Activated CD8-positive, alpha-beta memory T cell treated with anti-CD3 and anti-CD28 coated beads, Interleukin-2, amount 50 U/mL, for 1 hour (primary cell): ENCODE data around the gene ARSD.
"Not testable (repeated sequence)": the region's sequence is repeated elsewhere in the genome, so short reads cannot be mapped to it uniquely, and the experiment has no call there.

ENCODE experiments used
- DNase-seq: peaks from one replicate; pipeline ENCODE4 v3.0.0-alpha.2; 2020; ENCODE audit errors: extremely low read depth

The ARSD gene

GRCh38 chrX:2892816-2893215 lies 36.3 kb downstream of the ARSD start:
- no peak for DNase-seq

DNA sequence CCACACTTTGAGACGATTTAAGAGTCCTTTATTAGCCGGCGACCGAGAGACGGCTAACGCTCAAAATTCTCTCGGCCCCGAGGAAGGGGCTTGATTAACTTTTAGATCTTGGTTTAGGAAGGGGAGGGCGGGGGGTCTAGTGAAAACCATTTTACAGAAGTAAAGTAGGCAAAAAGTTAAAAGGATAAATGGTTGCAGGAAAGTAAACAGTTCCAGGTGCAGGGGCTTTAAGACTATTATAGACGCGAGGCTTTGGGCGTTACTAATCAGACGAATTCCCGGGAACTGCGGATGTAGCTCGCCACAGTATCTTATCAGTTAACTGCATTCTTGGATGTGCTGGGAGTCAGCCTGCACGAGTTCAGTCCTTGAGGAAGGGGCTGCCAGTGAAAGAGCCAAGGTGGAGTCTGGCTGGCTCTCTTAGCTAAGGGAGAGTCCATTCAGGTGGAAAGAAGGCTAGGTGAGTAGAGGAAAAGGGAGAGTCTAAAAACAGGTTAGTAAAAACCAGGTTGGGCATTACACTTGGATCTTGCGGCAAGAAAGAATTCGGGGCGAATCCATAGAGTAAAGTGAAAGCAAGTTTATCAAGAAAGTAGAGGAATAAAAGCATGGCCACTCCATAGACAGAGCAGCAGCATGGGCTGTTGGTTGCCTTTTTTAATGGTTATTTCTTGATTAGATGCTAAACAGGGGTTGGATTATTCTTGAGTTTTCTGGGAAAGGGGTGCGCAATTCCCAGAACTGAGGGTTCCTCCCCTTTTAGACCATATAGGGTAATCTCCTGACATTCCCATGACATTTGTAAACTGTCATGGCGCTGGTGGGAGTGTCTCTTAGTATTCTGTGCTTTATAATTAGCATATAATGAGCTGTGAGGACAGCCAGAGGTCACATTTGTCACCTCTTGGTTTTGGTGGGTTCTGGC lies 38.3 kb downstream of the ARSD start:
- DNase-seq = not testable (repeated sequence)

DNA sequence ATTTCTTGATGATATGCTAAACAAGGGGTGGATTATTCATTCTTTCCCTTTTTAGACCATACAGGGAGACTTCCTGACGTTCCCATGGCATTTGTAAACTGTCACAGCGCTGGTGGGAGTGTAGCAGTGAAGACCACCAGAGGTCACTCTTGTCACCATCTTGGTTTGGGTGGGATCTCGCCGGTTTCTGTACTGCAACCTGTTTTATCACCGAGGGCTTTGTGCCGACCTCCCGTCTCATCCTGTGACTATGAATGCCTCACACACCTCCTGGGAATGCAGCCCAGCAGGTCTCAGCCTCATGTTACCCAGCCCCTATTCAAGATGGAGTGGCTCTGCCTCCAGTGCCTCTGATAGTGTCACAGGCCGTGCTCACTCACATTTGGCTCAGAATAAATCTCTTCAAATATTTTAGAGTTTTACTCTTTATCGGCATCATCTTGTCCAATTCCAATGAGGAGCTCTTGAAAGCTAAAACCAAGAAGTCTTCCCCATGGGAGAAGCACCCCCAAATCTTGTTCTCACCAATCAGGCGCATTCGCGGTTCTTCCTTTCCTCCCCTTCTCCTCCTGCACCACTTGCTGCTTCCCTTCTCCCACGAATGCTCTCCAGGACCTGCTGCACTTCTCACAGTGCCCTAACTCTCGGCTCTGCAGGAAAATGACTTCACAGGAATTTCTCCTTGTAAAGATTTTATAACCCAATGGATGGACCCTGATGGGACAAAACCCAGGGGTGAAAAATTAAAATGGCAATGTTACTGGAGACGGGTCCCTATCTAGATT lies 39.2 kb downstream of the ARSD start:
- DNase-seq = not testable (repeated sequence)

DNA sequence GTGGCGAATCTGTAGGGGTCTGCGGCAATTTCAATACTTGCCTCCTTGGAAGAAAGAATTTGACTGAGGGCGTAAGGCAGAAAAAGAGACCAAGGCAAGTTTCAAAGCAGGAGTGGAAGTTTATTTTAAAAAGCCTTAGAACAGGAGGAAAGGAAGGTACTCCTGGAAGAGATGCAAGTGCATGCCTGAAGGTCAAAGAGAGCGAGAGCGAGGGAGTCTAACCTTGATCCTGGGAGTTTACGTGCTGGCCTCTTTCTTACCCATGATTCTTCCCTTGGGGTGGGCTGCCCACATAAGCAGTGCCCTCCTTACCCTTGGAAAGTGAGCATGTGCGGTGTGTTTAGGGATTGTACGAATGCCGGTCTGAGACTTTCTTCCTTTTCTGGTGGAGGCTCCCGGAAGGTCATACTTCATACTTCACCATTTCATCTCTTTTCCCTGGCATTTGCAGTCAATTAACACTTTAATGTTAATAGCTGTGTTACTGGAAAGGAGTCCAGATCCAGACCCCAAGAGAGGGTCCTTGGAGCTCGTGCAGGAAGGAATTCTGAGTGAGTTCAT lies 40.0 kb downstream of the ARSD start:
- DNase-seq = no peak

- DNase-seq = no peak
These were observed 40.8 kb downstream of the ARSD start for GRCh38 chrX:2888309-2888708.

DNA sequence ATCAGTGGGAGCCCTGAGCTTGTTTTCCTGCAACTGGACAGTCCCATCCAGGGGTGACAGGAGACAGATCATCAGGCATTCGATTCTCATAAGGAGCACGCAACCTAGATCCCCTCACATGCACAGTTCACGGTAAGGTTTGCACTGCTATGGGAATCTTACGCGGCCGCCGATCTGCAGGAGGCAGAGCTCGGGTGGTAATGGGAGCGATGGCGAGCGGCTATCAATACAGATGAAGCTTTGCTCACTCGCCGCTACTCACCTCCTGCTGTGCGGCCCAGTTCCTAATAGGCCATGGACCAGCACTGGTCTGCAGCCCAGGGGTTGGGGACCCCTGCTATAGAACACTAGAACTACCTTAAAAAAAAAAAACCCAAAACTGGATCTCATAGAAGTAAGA lies 45.4 kb downstream of the ARSD start:
- no peak for DNase-seq

DNA sequence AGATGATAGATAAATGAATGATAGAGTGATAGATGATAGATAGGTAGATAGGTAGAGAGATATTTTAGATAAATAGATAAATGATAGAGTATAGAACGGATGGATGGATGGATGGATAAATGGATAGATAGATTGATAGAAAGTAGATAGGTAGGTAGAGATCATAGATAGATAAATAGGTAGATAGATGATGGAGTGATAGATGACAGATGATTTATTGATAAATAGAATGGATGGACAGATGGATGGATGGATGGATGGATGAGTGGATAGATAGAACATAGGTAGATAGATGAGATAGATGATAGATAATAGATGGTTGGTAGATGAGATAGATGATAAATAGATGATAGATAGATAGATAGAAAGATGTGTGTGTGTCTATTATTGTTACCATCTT lies 49.5 kb downstream of the ARSD start:
- no peak for DNase-seq

- DNase-seq = no peak
These were observed 50.6 kb downstream of the ARSD start for GRCh38 chrX:2878563-2878962.

GRCh38 chrX:2875798-2876399 lies 53.2 kb downstream of the ARSD start:
- DNase-seq = no peak

- DNase-seq = no peak
These were observed 54.0 kb downstream of the ARSD start for GRCh38 chrX:2875136-2875481.

DNA sequence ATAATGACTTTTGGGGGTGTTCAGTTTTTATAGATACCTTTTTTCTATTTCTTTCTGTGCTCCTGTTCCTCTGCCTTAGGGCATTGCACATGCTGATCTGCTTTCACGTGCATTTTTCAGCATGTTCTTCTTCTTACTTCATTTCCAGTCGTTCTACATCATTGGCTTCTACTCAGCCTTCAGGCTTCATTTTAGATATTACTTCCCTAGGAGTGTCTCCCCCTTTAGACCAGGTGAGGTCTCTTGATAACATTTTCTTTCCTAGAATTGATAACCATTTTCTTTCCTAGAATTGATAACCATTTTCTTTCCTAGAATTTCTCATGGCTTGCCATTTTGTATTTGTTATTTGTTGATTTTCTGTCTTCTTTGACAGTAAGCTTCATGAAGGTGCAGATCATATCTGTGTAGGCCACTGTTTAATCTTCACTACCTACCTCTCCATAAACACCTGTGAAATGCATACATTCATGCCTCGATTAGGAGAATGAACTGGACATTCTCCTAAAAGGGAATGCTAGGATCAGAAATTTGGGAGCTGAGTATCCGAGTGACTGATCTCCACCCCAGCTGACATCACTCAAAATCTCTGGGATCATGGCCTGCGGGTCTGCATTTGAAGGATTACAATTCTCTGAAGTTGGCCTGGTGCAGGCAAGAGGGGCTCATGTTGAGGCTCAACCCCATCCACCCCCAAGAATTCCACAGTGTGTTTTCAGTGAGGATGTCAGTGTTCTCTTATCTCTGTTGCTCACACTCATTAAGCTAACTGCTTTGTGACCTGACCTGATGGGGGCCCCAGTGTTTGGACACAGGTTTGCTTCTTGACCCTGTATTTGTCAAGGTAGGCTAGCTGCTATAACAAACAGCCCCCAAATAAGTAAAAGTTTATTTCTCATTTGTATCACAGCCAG lies 54.7 kb downstream of the ARSD start:
- DNase-seq = no peak

GRCh38 chrX:2872671-2873277 lies 56.4 kb downstream of the ARSD start:
- DNase-seq = no peak

DNA sequence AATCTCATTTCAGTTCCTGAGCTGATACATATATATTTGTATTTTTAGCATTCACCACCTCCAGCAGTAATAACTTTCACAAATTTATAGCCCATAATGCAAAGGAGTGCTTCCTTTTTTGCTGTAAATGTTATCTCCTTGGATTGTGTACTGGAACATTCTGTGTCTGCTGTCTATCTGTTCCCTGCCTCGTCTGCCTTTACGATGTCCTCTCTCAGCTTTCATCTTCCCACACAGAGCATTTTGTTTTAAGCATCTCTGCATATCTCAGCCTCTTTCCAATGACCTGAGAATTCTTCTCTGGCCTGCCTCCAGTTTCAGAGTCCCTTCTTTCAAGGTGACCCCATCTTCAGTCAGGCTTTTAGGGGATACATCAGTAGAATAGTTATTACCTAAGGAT lies 57.3 kb downstream of the ARSD start:
- DNase-seq = no peak

- no peak for DNase-seq
These were observed 58.5 kb downstream of the ARSD start for GRCh38 chrX:2870650-2871049.

DNA sequence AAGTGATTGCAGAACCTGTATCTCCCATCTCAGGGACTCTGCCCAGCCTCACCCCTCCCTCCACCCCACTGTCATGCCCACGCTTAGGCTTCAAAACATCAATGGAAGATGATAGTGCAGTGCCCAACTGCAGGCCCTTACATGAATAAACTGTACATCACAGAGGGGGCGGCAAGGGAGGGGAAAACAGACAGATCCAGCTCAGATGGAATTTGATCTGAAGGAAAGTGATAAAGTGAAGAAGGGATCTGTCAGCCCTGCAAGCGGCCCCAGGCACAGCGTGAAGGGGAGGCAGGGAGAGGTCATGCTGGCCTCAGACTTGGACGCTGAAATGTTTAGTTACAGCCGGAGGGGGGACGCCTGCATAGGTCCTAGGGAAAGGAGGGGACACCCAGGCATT lies 61.9 kb downstream of the ARSD start:
- DNase-seq = no peak

- no peak for DNase-seq
These were observed 65.5 kb downstream of the ARSD start for GRCh38 chrX:2863646-2864045.

DNA sequence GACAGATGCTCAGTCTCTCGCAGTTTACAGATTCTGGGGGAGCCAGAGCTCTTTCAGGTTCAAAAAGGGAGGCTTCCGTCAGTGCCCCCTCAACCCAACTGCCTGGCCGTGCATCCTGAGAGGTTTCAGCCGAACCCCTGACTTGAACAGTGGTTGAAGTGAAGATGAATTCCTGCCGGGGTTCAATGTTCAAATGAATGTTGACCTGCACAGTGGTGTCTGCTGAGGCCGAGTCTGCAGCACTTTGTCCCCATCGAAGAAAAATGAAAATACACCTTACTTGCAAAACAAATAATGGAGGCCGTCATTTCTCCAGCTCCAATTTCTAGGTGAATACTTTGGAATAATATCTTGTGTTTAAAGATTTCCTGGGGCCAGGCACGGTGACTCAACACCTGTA lies 66.7 kb downstream of the ARSD start:
- no peak for DNase-seq

GRCh38 chrX:2859197-2859797 lies 69.8 kb downstream of the ARSD start:
- DNase-seq = no peak

- DNase-seq = no peak
These were observed 71.6 kb downstream of the ARSD start for GRCh38 chrX:2857566-2857965.

DNA sequence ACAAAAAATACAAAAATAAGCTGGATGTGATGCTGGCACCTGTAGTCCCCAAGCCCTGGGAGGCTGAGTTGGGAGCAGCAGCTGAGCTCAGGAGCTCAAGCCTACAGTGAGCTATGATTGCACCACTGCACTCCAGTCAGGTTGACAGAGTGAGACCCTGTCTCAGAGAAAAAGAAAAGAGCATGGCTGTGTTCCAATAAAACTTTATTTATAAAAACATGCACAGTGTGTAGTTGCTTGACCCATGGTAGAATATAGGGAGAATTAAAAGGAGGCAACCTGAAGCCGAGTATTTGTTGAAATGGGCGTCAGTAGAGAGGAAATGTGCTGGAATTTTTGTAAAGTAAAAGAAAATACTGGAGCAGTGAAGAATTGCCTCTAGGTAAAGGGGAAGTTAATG lies 73.4 kb downstream of the ARSD start:
- no peak for DNase-seq
